ENCODE measurements around the gene SMYD3. TPM values are rescaled to one million over a fixed set of nuclear protein-coding genes. Genes with fewer than 3 reads are reported as not detected.

SMYD3 gene
- total and polyA plus RNA-seq, 2 of the 4 experiments (the other 2 are of a cell fraction), result 26.5 to 37.6 TPM

DNA sequence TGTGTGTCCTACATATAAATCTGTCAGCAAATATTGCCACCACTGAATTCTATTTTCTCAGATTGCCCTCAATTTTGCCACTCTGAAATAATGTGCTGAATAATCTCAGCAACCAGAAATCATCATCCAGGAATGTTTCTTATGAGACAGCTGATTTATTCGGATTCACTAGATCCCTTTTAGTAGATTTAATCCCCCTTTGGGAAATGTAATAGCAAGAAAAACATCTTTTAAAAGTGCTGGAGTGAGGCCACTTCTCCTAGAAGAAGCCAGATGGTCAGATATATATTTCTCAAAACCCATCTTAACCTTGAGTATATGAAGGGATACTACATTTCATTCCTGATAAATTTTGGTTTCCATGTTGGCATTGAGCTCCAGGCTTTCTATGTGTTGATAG is 327.7 kb downstream of the SMYD3 start:
- no peak overlapping the region for H3K56ac ChIP-seq (ENCODE audit: extremely low read depth, insufficient read depth, low read length)
- H3K9me3 ChIP-seq (ENCODE audit: control insufficient read depth, insufficient read depth, low read length), result no peaks in the 10 kb centered on the region
- no TSS peak for BruUV-seq (replicated peaks)
- no peak overlapping the region for H3K18ac ChIP-seq (ENCODE audit: low read depth, low read length)
- H3K4me3 ChIP-seq (ENCODE audit: insufficient read depth, low read depth, low read length), result no peak overlapping the region
- H3K4me2 ChIP-seq (ENCODE audit: low read depth, low read length), result no peak overlapping the region
- no peak overlapping the region for H3K23ac ChIP-seq (ENCODE audit: low read depth, low read length)
- no peaks in the 10 kb centered on the region for H3K27me3 ChIP-seq (ENCODE audit: control insufficient read depth, insufficient read depth, low read length)
- H3K9me1 ChIP-seq (ENCODE audit: insufficient read depth, low read length), result no peaks in the 10 kb centered on the region
- H3K4ac ChIP-seq (ENCODE audit: low read depth, low read length), result no peak overlapping the region
- H3K14ac ChIP-seq (replicated peaks; ENCODE audit: low read depth, low read length), result 0 out of 2 replicates have a peak overlapping the region, but pooled peaks have one; percentile 4
- H3K79me1 ChIP-seq (ENCODE audit: low read depth in 1 of 2, low read length in 2 of 2), result peaks cover 0 to 3% of the 10 kb centered on the region in 2 experiments; a peak in 1 of 4 replicates
- no CpG with 5 or more reads among the region's 1 CpG for WGBS, 2 experiments (ENCODE audit: extremely low coverage in 2 of 2, insufficient read length in 1 of 2)
- no peak overlapping the region for H2AFZ ChIP-seq (replicated peaks; ENCODE audit: low read length, poor library complexity)
- dilution Hi-C loops (cut with HindIII; ENCODE audit: low sequenced_read_pairs, unreplicated experiment) (no loop called here), intact Hi-C loops (cut with micrococcal nuclease) (no loop called here), in situ Hi-C loops (cut with MboI; ENCODE audit: low sequenced_read_pairs) (no loop called here)
- H4K91ac ChIP-seq (ENCODE audit: insufficient read depth, low read depth, low read length), result no peak overlapping the region
- H3K9ac ChIP-seq (ENCODE audit: low read depth, low read length), result no peak overlapping the region
- H2BK20ac ChIP-seq (ENCODE audit: low read depth, low read length), result no peak overlapping the region
- no peak overlapping the region for H2BK5ac ChIP-seq (ENCODE audit: low read depth, low read length, poor library complexity, severe bottlenecking)
- CTCF ChIA-PET, result interaction anchor here (0.7 kb wide), 1 partner anchor 21 kb away, joined by 5 read pairs; no protein-coding TSS in a partner anchor
- no peaks in the 10 kb centered on the region for H4K20me1 ChIP-seq (ENCODE audit: insufficient read depth, low read length)
- no peaks in the 10 kb centered on the region for H3K36me3 ChIP-seq (ENCODE audit: control insufficient read depth, insufficient read depth, low read length)
- no peak overlapping the region for H2AK5ac ChIP-seq (ENCODE audit: low read depth, low read length)
- no peak overlapping the region for H3K27ac ChIP-seq (ENCODE audit: insufficient read depth, low read length)
- TF ChIP-seq MAZ (IDR thresholded peaks at IDR 0.05; ENCODE audit: borderline replicate concordance, low read depth, low read length), result no peak
- no peak for TF ChIP-seq MXI1 (IDR thresholded peaks at IDR 0.05; ENCODE audit: borderline replicate concordance, low read depth, low read length)
- no peak for DNase-seq
- H4K5ac ChIP-seq (ENCODE audit: low read depth, low read length), result no peak overlapping the region
- H2BK15ac ChIP-seq (ENCODE audit: low read depth, low read length), result no peak overlapping the region
- no peak overlapping the region for H4K8ac ChIP-seq (ENCODE audit: low read depth in 2 of 2, low read length in 2 of 2)
- ATAC-seq (ENCODE audit: low read depth), result no peak
- POLR2A ChIA-PET (ENCODE audit: unreplicated experiment), result no interaction called here
- no peak overlapping the region for H2AK9ac ChIP-seq (replicated peaks; ENCODE audit: low read depth, low read length, poor library complexity)
- no peak overlapping the region for H2BK120ac ChIP-seq (ENCODE audit: low read depth, low read length)
- peaks cover 2% of the 10 kb centered on the region for H3K4me1 ChIP-seq (ENCODE audit: control insufficient read depth, insufficient read depth, low read length)
